Stimulated activated naive CD4-positive, alpha-beta T cell (primary cell): ENCODE data around the gene GDI1.

Experiments used
- DNase-seq, 6 experiments: peaks; one replicate each; lab custom pipeline; 2025; lab: John Stamatoyannopoulos, UW

The GDI1 gene

GRCh38 chrX:154408659-154409221, 28.2 kb upstream of the GDI1 start:
- DNase-seq: no peak

GRCh38 chrX:154409222-154409871, 27.6 kb upstream of the GDI1 start, which contains the start of gene DNASE1L1:
Gene DNASE1L1, minus strand, starts transcription at chrX:154409254. Its CDS starts 3,686 bp downstream, at chrX:154405568.
- no peak for DNase-seq

GRCh38 chrX:154411981-154412340, 25.0 kb upstream of the GDI1 start:
- peak in 2 of 6 experiments; percentile 27 to 47 for DNase-seq

GRCh38 chrX:154412468-154412867, 24.5 kb upstream of the GDI1 start:
- DNase-seq: peak in 3 of 6 experiments; percentile 23 to 28 (median 25)

GRCh38 chrX:154413142-154413541, 23.8 kb upstream of the GDI1 start:
- DNase-seq: no peak

- no peak for DNase-seq
These were observed 19.8 kb upstream of the GDI1 start for GRCh38 chrX:154417157-154417556.

GRCh38 chrX:154419189-154419588, 17.8 kb upstream of the GDI1 start:
- DNase-seq: no peak

GRCh38 chrX:154419688-154420401, 17.1 kb upstream of the GDI1 start:
- no peak for DNase-seq

- DNase-seq: no peak
These were observed 16.6 kb upstream of the GDI1 start for GRCh38 chrX:154420402-154420756.

- no peak for DNase-seq
These were observed 9.8 kb upstream of the GDI1 start for GRCh38 chrX:154426916-154427770.

GRCh38 chrX:154428176-154429171, 8.5 kb upstream of the GDI1 start, which contains the start of gene ATP6AP1:
Gene ATP6AP1, plus strand, starts transcription at chrX:154428677. Its CDS starts 16 bp downstream, at chrX:154428693.
- DNase-seq: peak; percentile 71 to 85 (median 76)

GRCh38 chrX:154429711-154430110, 7.2 kb upstream of the GDI1 start:
- no peak for DNase-seq

GRCh38 chrX:154430479-154430878, 6.5 kb upstream of the GDI1 start:
- no peak for DNase-seq

- no peak for DNase-seq
These were observed 6.0 kb upstream of the GDI1 start for GRCh38 chrX:154430916-154431315.

GRCh38 chrX:154431341-154431740, 5.6 kb upstream of the GDI1 start:
- no peak for DNase-seq

- DNase-seq: no peak
These were observed 4.7 kb upstream of the GDI1 start for GRCh38 chrX:154432210-154432609.

GRCh38 chrX:154433605-154434004, 3.3 kb upstream of the GDI1 start:
- DNase-seq: no peak

- no peak for DNase-seq
These were observed 2.4 kb upstream of the GDI1 start for GRCh38 chrX:154434394-154435168.

- no peak for DNase-seq
These were observed 1.7 kb upstream of the GDI1 start for GRCh38 chrX:154435171-154435733.
